ENCODE data around the gene BRD3OS.

The BRD3OS gene

DNA sequence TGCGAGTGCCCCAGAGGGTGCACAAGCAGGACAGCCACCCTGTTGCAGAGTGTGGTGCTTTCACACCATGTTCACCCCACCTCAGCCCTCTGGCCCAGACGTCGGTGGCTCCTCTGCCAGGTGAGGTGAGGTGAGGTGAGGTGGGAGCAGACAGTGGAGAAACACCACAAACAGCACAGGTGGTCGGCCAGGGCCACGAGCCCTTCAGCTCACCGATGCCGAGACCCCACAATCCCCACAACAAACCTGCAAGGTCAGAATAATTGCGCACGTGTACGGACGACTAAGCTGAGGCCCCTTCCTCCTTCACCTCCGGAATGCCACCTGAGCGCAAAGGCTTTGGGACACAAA, 32.0 kb downstream of the BRD3OS start:
- TF ChIP-seq POLR2A (IDR thresholded peaks at IDR 0.05; ENCODE audit: extremely low read depth, insufficient read length) (no peak), MYC (IDR thresholded peaks at IDR 0.05; ENCODE audit: low read depth, low read length) (no peak)
- TF ChIP-seq, protein P1, sequence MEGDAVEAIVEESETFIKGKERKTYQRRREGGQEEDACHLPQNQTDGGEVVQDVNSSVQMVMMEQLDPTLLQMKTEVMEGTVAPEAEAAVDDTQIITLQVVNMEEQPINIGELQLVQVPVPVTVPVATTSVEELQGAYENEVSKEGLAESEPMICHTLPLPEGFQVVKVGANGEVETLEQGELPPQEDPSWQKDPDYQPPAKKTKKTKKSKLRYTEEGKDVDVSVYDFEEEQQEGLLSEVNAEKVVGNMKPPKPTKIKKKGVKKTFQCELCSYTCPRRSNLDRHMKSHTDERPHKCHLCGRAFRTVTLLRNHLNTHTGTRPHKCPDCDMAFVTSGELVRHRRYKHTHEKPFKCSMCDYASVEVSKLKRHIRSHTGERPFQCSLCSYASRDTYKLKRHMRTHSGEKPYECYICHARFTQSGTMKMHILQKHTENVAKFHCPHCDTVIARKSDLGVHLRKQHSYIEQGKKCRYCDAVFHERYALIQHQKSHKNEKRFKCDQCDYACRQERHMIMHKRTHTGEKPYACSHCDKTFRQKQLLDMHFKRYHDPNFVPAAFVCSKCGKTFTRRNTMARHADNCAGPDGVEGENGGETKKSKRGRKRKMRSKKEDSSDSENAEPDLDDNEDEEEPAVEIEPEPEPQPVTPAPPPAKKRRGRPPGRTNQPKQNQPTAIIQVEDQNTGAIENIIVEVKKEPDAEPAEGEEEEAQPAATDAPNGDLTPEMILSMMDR (IDR thresholded peaks at IDR 0.05; ENCODE audit: low read depth, low read length): no peak
- TF ChIP-seq, protein P2, sequence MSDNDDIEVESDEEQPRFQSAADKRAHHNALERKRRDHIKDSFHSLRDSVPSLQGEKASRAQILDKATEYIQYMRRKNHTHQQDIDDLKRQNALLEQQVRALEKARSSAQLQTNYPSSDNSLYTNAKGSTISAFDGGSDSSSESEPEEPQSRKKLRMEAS (IDR thresholded peaks at IDR 0.05; ENCODE audit: low read depth, low read length): no peak
- DNase-seq (ENCODE audit: low read depth): no peak
- H3K4me3 ChIP-seq (ENCODE audit: low read depth, low read length): no peak overlapping the region

DNA sequence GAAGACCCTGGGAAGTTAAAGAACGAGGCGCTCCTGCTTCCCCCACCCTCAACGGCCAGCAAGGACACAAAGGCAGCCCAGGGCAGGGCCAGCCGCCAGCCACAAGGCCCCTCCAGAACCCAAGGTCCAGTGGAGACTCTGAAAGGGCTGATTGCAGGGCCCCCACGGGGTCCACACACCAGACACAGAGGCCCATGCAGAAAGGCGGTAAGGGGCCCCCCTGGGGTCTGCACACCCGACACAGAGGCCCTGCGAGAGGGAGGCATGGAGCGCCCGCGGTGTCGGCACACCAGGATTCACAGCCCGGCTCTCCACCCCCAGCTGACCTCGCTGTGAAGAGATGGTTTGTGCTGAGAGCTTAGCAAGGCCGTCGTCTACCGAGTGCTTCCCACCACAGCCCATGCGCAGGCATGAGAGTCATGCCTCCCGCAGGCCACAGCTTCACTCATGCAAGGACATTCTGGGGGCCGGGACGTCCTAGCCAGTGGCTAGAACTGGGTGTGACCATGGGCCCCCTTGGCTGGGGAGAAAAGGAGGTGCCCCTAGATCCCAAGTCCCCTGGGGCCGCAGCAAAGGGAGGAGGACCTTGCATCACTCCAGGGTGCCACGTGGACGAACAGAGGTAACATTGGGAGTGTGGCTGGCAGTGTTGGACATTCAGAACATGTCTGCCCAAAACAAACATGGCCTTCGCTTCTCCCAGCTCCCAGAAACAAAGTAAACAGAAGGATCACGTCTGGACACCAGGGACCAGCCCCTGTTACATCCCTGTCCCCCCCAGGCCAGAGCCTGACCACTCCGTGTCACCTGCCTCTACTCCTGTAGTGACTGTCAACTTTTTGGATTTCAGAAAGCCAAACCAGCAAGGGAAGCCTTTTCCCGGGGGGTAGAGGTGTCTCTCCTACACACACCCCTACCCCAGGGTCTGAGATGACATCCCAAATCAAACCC, 32.7 kb downstream of the BRD3OS start:
- TF ChIP-seq, protein P1 (IDR thresholded peaks at IDR 0.05; ENCODE audit: low read depth, low read length): no peak
- TF ChIP-seq POLR2A (IDR thresholded peaks at IDR 0.05; ENCODE audit: extremely low read depth, insufficient read length) (no peak), MYC (IDR thresholded peaks at IDR 0.05; ENCODE audit: low read depth, low read length) (no peak)
- TF ChIP-seq, protein P2 (IDR thresholded peaks at IDR 0.05; ENCODE audit: low read depth, low read length): no peak
- H3K4me3 ChIP-seq (ENCODE audit: low read depth, low read length): no peak overlapping the region
- DNase-seq (ENCODE audit: low read depth): no peak

DNA sequence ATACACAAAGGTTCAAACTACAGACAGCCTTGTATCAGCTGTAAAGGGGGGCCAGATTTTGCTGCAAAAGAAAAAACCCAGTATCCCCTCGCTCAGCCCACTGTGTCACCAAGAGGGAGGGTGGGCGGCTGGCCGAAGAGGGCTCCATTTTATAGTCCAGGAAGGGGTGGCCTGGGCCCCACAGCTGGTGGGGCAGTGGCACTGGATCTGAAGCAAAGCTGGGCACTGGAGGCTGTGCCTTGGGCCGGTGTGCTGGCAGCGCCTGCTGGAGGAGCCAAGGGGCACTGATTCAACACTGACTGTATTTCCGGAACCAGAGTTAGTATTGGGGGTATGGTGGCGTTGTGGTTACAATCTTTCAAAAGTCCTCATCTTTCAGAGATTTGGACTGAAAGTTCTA, 33.4 kb downstream of the BRD3OS start:
- no peak overlapping the region for H3K4me3 ChIP-seq (ENCODE audit: low read depth, low read length)
- no peak for DNase-seq (ENCODE audit: low read depth)
- TF ChIP-seq, protein P2 (IDR thresholded peaks at IDR 0.05; ENCODE audit: low read depth, low read length): no peak

DNA sequence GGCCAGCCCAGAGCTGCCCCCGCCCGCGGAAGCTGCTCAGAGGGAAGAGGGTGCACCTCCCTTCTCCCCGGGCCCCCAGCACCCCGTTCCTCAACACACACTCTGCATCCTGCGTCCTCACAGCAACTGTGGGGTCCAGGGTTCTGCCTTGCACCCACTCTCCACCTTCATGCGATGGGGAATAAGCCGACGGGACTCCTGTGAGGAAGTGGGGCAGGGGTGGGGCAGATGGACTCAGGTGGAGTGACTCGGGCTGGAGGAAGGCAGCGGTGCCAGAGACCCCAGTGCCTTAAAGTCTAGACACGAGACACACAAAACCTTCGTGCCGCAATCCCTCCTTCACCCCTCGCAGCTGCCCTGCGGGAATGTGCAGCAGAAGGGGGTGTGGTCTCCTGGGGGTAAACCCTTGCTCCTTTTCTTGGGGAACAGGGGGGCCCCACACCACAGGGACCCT, 33.9 kb downstream of the BRD3OS start:
- DNase-seq (ENCODE audit: low read depth): no peak
- H3K4me3 ChIP-seq (ENCODE audit: low read depth, low read length): no peak overlapping the region
- no peak for TF ChIP-seq POLR2A (IDR thresholded peaks at IDR 0.05; ENCODE audit: extremely low read depth, insufficient read length)
- TF ChIP-seq, protein P2 (IDR thresholded peaks at IDR 0.05; ENCODE audit: low read depth, low read length): no peak
- TF ChIP-seq, protein P1 (IDR thresholded peaks at IDR 0.05; ENCODE audit: low read depth, low read length): no peak
- no peak for TF ChIP-seq MYC (IDR thresholded peaks at IDR 0.05; ENCODE audit: low read depth, low read length)

DNA sequence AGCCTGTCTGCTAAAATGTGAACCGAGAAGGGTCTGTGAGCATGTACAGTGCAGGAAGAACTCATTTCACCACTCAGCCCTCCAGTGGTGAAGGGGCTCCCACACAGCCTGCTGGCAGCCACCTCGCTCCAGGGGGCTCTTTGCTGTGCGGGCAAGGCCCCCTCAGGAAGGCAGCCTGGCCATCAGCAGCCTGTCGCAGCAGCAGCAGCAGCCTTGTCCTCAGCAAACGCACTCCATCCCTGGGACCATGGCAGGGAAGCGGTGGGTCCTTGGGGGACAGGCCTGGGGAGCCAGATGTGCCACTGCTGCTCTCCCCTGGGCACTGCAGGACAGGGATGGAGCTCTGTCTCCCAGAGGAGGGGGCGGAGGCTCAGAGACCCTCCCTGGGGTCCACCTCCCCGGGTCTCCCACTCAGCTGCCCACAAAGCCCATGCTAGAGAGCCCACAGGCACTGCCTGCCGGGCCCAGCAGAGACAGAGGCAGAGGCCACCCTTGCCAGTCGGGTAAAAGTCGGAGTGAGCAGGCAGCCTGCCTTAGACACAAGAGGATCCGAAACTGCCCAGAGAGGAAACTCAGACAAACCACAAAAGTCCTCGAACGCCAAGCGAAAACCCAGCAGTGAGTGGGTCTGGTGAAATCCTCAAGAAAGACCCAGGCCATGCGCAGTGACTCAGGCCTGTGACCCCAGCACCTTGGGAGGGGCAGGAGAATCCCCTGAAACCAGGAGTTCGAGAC, 34.5 kb downstream of the BRD3OS start:
- H3K4me3 ChIP-seq (ENCODE audit: low read depth, low read length): no peak overlapping the region
- TF ChIP-seq, protein P1 (IDR thresholded peaks at IDR 0.05; ENCODE audit: low read depth, low read length): peak; percentile 3
- no peak for TF ChIP-seq POLR2A (IDR thresholded peaks at IDR 0.05; ENCODE audit: extremely low read depth, insufficient read length)
- TF ChIP-seq, protein P2 (IDR thresholded peaks at IDR 0.05; ENCODE audit: low read depth, low read length): no peak
- no peak for TF ChIP-seq MYC (IDR thresholded peaks at IDR 0.05; ENCODE audit: low read depth, low read length)
- DNase-seq (ENCODE audit: low read depth): peak; percentile 91

- no peak for DNase-seq (ENCODE audit: low read depth)
- TF ChIP-seq POLR2A (IDR thresholded peaks at IDR 0.05; ENCODE audit: extremely low read depth, insufficient read length) (no peak), MYC (IDR thresholded peaks at IDR 0.05; ENCODE audit: low read depth, low read length) (no peak)
- TF ChIP-seq, protein P2 (IDR thresholded peaks at IDR 0.05; ENCODE audit: low read depth, low read length): no peak
- TF ChIP-seq, protein P1 (IDR thresholded peaks at IDR 0.05; ENCODE audit: low read depth, low read length): no peak
- H3K4me3 ChIP-seq (ENCODE audit: low read depth, low read length): no peak overlapping the region
Observed at GRCh38 chr9:134060546-134060945, 35.3 kb downstream of the BRD3OS start.
